ENCODE data around the gene TMF1.

Gene TMF1

DNA sequence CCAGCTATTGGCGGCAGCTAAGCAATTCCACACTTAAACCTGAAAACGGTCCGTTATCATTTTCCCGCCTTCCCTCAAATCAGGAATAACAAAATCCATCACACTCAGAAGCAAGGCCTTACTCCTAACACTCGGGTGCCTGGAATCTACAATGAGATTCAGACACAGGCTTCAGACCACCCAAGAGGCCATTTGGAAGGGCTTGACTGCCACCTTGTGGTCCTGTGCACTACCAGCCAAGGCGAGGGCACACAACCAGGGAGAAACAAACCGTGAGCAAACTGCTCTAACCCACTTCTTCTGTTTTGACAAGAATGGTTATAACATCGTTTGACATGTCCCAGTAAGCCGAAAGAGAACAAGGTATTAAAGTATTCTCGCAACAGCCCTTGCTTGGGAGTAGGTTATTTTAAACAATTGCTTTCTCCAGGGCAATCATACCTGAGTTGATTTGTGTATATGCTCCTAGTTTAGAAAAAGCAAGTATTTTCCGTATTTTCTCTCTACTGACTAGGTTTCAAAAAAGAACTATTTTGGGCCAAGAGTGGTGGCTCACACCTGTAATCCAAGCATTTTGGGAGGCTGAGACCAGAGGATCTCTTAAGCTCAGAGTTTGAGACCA lies 79.7 kb downstream of the TMF1 start:
- DNase-seq: no peak

Data from effector CD8-positive, alpha-beta T cell (primary cell).